Ectodermal cell (in vitro differentiated cells): ENCODE measurements around the gene TSPOAP1.

Experiments used
- H3K27ac ChIP-seq: 2 replicates; pipeline ENCODE4 v1.7.0; 2013; ENCODE audit warnings: mild to moderate bottlenecking, low read depth, low read length; ENCODE audit not compliant: insufficient read depth, poor library complexity, severe bottlenecking
- H3K27me3 ChIP-seq: 2 replicates; pipeline ENCODE4 v1.7.0; 2013; ENCODE audit warnings: mild to moderate bottlenecking, low read length; ENCODE audit not compliant: insufficient read depth, control insufficient read depth, poor library complexity, severe bottlenecking
- H3K36me3 ChIP-seq: one replicate; pipeline ENCODE4 v1.7.0; 2013; ENCODE audit warnings: low read length; ENCODE audit not compliant: control insufficient read depth, insufficient read depth
- H3K4me1 ChIP-seq: one replicate; pipeline ENCODE4 v1.7.0; 2013; ENCODE audit warnings: low read length; ENCODE audit not compliant: control insufficient read depth, insufficient read depth
- H3K4me3 ChIP-seq: 2 replicates; pipeline ENCODE4 v1.7.0; 2013; ENCODE audit warnings: low read depth, low read length, control low read depth; ENCODE audit not compliant: insufficient read depth
- H3K9me3 ChIP-seq: 2 replicates; pipeline ENCODE4 v1.7.0; 2013; ENCODE audit warnings: mild to moderate bottlenecking, low read length, moderate library complexity; ENCODE audit not compliant: control insufficient read depth
- WGBS, 2 experiments: methylation state at CpG; one replicate each; pipeline ENCODE4 v1.1.7; 2013; ENCODE audit warnings: missing lambda C conversion rate in 2 of 2; 5-methylcytosine and 5-hydroxymethylcytosine counted together

TSPOAP1 gene

DNA sequence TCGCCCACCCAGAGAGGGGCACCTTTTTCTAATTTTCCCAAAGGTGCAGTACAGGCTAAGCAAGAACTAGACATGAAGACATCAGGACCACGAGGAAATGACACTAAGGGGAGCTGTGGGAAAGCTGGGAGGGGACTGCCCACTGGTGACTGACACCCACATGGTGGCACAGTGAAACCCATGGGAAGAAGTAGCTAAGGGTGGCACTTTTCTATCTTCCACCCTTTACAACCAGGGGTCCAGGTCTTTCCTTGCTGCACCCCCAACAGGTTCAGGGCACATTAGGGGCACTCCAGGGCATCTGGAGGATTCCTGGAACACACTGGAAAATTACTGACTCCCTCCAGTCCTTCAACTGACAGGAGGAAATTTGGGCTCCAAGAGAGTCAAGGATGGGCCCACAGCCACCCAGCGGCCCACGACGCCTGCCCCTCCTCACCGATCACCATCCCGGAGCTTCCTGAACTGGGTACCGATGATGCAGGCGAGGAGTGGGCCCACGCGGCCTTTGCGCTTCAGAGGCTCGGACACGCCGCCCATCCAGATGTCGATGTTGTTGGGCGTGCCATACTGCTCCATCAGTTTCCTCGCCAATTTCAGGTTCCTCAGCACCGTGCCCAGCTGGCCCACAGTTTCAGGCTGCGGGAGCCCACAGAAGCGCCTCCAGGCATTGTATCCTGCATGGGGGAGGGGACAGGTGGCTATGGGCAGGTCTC, 57.2 kb downstream of the TSPOAP1 start:
- Histone ChIP-seq H3K27me3 (no peaks in the 10 kb centered on the region), H3K9me3 (no peaks in the 10 kb centered on the region), H3K4me1 (no peaks in the 10 kb centered on the region), H3K27ac (no peak overlapping the region), H3K36me3 (no peaks in the 10 kb centered on the region), H3K4me3 (no peak overlapping the region)
- 93 to 94% methylated on average over 21 of the region's 21 CpGs for WGBS, 2 experiments

- H3K27me3 ChIP-seq: no peaks in the 10 kb centered on the region
- H3K36me3 ChIP-seq: no peaks in the 10 kb centered on the region
- no peaks in the 10 kb centered on the region for H3K9me3 ChIP-seq
- H3K4me3 ChIP-seq: no peak overlapping the region
- H3K27ac ChIP-seq: no peak overlapping the region
- no peaks in the 10 kb centered on the region for H3K4me1 ChIP-seq
- 91% methylated on average over 15 of the region's 15 CpGs for WGBS, 2 experiments
These were observed 57.9 kb downstream of the TSPOAP1 start for GRCh38 chr17:58270476-58271215.

DNA sequence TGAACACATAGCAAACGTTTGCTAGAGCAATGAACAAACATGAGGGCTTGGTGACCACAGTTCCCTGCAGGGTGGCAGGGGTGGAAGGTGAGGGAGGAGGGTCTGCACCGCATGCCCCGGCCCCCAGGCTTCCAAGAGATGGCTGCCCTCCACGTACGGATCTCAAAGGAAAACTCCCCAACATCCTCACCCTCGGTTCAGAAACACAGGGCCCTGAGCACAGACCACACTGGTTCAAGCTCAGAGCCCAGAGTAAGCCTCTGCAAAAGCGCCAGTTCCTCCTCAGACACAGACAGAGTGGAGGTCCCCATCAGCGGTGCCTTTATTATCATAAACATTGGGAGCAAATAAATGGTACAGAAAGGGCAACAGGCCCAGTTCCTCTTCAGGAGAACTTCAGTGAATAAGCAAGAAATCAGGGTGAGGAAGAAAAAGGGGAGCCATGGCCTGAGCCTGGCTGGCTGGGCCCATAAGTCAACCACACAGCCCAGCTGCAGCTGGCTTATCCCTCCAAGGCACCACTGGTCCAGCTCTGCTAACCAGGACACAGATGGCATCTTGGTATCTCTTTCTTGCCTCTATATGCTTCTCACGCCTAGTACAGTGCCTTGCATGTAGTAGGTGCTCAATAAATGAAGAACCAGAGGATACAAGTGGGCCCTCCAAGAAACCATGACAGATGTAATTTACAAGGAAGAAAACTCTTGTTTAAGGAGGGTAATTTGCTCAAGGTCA, 58.9 kb downstream of the TSPOAP1 start:
- Histone ChIP-seq H3K4me1 (no peaks in the 10 kb centered on the region), H3K9me3 (no peaks in the 10 kb centered on the region), H3K27me3 (no peaks in the 10 kb centered on the region), H3K4me3 (no peak overlapping the region), H3K36me3 (no peaks in the 10 kb centered on the region), H3K27ac (no peak overlapping the region)
- WGBS, 2 experiments: 84 to 92% methylated on average over 9 of the region's 9 CpGs

GRCh38 chr17:58268774-58269556, 59.6 kb downstream of the TSPOAP1 start:
- Histone ChIP-seq H3K4me3 (no peak overlapping the region), H3K27ac (no peak overlapping the region), H3K9me3 (no peaks in the 10 kb centered on the region), H3K27me3 (no peaks in the 10 kb centered on the region), H3K4me1 (no peaks in the 10 kb centered on the region), H3K36me3 (no peaks in the 10 kb centered on the region)
- 89 to 96% methylated on average over 5 to 6 of the region's 6 CpGs for WGBS, 2 experiments

DNA sequence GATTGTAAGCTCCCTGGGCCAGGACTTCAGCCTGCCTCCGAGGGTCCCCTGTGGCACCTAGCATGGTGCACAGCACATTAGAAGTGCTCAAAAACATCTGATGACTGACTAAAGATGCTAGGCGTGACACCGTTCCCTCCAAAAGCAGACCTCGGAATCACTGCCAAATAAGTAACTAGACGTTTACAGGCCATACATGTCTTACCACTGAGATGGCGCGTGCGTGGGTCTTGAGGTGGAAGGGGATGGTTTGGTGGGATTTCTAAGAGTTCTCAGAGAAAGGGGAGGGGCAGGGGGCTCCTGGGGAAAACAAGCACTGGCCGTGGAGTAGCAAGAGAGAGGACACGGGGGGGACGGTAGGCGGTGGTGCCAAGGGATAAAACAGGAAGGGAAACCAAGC, 60.3 kb downstream of the TSPOAP1 start:
- H3K27me3 ChIP-seq: peaks cover 6% of the 10 kb centered on the region
- no peaks in the 10 kb centered on the region for H3K9me3 ChIP-seq

GRCh38 chr17:58267347-58268324, 61.0 kb downstream of the TSPOAP1 start:
- H3K36me3 ChIP-seq: no peaks in the 10 kb centered on the region
- peaks cover 8% of the 10 kb centered on the region for H3K27me3 ChIP-seq
- no peaks in the 10 kb centered on the region for H3K4me1 ChIP-seq
- H3K27ac ChIP-seq: no peak overlapping the region
- 93 to 95% methylated on average over 22 of the region's 22 CpGs for WGBS, 2 experiments
- no peak overlapping the region for H3K4me3 ChIP-seq
- no peaks in the 10 kb centered on the region for H3K9me3 ChIP-seq

More for the DNA sequence above, 60.3 kb downstream of the TSPOAP1 start:
- no peaks in the 10 kb centered on the region for H3K36me3 ChIP-seq
- H3K4me1 ChIP-seq: no peaks in the 10 kb centered on the region
- 93 to 94% methylated on average over 12 of the region's 12 CpGs for WGBS, 2 experiments
- H3K27ac ChIP-seq: no peak overlapping the region
- no peak overlapping the region for H3K4me3 ChIP-seq

DNA sequence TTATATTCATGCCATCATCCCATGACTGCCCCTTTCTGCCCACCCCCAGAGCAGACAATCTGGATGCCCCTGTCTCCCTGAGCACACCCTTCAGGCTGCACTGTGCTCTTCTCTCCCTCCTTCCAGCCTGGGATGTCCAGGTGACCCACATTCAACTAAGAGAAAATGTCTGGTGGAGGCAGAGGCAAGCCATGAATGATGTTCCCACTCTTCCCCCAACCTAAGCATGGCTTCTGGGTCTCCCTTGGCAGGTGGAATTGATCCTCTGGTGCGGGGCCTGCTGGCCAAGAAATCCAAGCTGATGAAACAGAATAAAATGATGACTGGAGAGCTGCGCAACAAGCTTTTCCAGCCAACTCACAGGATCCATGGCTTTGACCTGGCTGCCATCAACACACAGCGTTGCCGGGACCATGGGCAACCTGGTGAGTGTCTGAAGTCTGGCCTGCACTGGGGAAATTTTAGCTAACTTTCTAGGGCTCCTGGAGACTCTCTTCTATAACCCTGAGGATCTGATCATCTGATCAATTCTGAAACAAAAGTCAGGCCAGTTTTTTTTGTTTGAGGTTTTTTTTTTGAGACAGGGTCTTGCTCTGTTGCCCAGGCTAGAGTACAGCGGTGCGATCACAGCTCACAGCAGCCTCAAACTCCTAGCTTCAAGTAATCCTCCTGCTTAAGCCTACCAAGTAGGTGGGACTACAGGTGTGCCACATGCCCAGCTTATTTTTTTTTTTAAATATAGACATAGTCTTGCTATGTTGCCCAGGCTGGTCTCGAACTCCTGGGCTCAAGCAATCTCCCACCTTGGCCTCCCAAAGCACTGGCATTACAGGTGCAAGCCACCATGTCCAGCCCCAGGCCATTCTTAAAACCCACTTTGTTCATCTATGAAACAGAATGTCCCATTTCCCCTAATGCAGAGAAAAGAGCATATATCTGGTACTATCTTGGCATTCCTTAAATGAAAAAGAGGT, 62.4 kb downstream of the TSPOAP1 start:
- Histone ChIP-seq H3K27me3 (peaks cover 20% of the 10 kb centered on the region), H3K36me3 (no peaks in the 10 kb centered on the region), H3K9me3 (no peaks in the 10 kb centered on the region), H3K27ac (no peak overlapping the region), H3K4me3 (no peak overlapping the region), H3K4me1 (no peaks in the 10 kb centered on the region)
- 94% methylated on average over 7 of the region's 7 CpGs for WGBS, 2 experiments

DNA sequence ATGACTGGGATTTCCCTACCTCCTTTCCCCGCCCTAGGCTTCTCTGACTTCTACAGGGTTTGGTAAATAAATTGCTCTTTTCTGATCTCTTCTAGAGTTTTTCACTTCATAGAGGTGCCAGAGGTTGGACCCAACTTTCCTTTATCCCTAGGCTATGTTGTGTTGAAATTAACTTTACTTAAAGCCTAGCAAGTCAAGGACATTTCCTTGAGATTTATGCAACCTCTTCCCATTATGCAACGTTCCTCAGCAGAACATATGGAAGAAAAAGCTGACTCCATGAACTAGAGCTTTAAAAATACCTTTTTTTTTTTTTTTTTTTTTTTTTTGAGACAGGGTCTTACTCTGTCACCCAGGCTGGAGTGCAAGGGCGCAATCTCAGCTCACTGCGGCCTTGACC, 63.3 kb downstream of the TSPOAP1 start:
- Histone ChIP-seq H3K27ac (no peak overlapping the region), H3K27me3 (peaks cover 30% of the 10 kb centered on the region), H3K36me3 (no peaks in the 10 kb centered on the region), H3K4me1 (no peaks in the 10 kb centered on the region), H3K9me3 (no peaks in the 10 kb centered on the region), H3K4me3 (no peak overlapping the region)
- WGBS, 2 experiments: 82 to 95% methylated on average over 3 to 4 of the region's 4 CpGs
